ENCODE results near the gene RORC.

GRCh38 chr1:151862604-151863003 lies 31.0 kb upstream of the RORC start:
- TF ChIP-seq POLR2AphosphoS5 (IDR thresholded peaks at IDR 0.05) (no peak), EP300 (IDR thresholded peaks at IDR 0.05) (no peak), CTCF (IDR thresholded peaks at IDR 0.05) (no peak), POLR2A (IDR thresholded peaks at IDR 0.05) (no peak)
